Keratinocyte (primary cell): ENCODE results near the gene CDC14B. TPM values are rescaled to one million over a fixed set of nuclear protein-coding genes. Genes with fewer than 3 reads are reported as not detected.

Source experiments
- DNase-seq: peaks from one replicate; pipeline ENCODE4 v3.0.0-alpha.2; 2011; ENCODE audit warnings: low read depth, missing footprints, low spot score
- FAIRE-seq: peaks from 2 replicates; lab custom pipeline; 2011; peaks lifted over from hg19 to GRCh38; lab: Jason Lieb, UNC
- H2AFZ ChIP-seq: 2 replicates; pipeline ENCODE4 v1.6.0; 2012; ENCODE audit warnings: low read length, control low read depth, inconsistent platforms; ENCODE audit not compliant: control insufficient read depth
- H3K27ac ChIP-seq: 2 replicates; pipeline ENCODE4 v1.5.1; 2011; ENCODE audit warnings: low read length; ENCODE audit not compliant: control insufficient read depth, insufficient read depth
- H3K27me3 ChIP-seq: 3 replicates; pipeline ENCODE4 v1.6.0; 2011; ENCODE audit warnings: low read length; ENCODE audit not compliant: control insufficient read depth, insufficient read depth; ENCODE audit errors: extremely low read depth
- H3K36me3 ChIP-seq, 2 experiments: 2 replicates in 1 of 2; 3 replicates in 1 of 2; pipeline ENCODE4 v1.5.1; 2011; ENCODE audit warnings: low read length in 2 of 2, mild to moderate bottlenecking in 1 of 2; ENCODE audit not compliant: control insufficient read depth in 2 of 2, insufficient read depth in 2 of 2; ENCODE audit errors: extremely low read depth in 1 of 2
- H3K4me1 ChIP-seq: 3 replicates; pipeline ENCODE4 v1.5.1; 2011; ENCODE audit warnings: low read length; ENCODE audit not compliant: control insufficient read depth, insufficient read depth; ENCODE audit errors: extremely low read depth
- H3K4me2 ChIP-seq: 3 replicates; pipeline ENCODE4 v1.6.0; 2011; ENCODE audit warnings: low read depth, low read length; ENCODE audit not compliant: control insufficient read depth, insufficient read depth; ENCODE audit errors: extremely low read depth
- H3K4me3 ChIP-seq, 3 experiments: fragments of 200-600 bp in 1 of 3; sonication (generic) in 1 of 3; 2 replicates in 2 of 3; 3 replicates in 1 of 3; pipeline ENCODE4 v1.5.1; 2011 to 2016; ENCODE audit warnings: low read length in 3 of 3, mild to moderate bottlenecking in 3 of 3, control low read depth in 2 of 3, inconsistent platforms in 1 of 3, low read depth in 1 of 3, mixed read lengths in 1 of 3, mixed run types in 1 of 3, moderate library complexity in 1 of 3; ENCODE audit not compliant: control insufficient read depth in 2 of 3, insufficient read depth in 2 of 3; ENCODE audit errors: extremely low read depth in 1 of 3
- H3K79me2 ChIP-seq: 2 replicates; pipeline ENCODE4 v1.6.0; 2012; ENCODE audit warnings: low read length; ENCODE audit not compliant: control insufficient read depth, insufficient read depth
- H3K9ac ChIP-seq: 3 replicates; pipeline ENCODE4 v1.6.0; 2011; ENCODE audit warnings: low read length; ENCODE audit not compliant: control insufficient read depth, insufficient read depth; ENCODE audit errors: extremely low read depth
- H3K9me1 ChIP-seq: 3 replicates; pipeline ENCODE4 v1.6.0; 2011; ENCODE audit warnings: low read length; ENCODE audit not compliant: control insufficient read depth, insufficient read depth; ENCODE audit errors: extremely low read depth
- H3K9me3 ChIP-seq: 2 replicates; pipeline ENCODE4 v1.5.1; 2012; ENCODE audit warnings: low read depth, low read length; ENCODE audit not compliant: control insufficient read depth
- H4K20me1 ChIP-seq: 3 replicates; pipeline ENCODE4 v1.6.0; 2011; ENCODE audit warnings: low read length; ENCODE audit not compliant: control insufficient read depth, insufficient read depth; ENCODE audit errors: extremely low read depth
- EZH2 ChIP-seq: IDR thresholded peaks from one replicate; pipeline ENCODE4 v1.6.1; 2012; ENCODE audit warnings: inconsistent platforms, mild to moderate bottlenecking, low read length, moderate library complexity
- dilution Hi-C: fragments of 300-500 bp; cut with MboI; formaldehyde crosslinking; loops from one replicate; pipeline ENCODE4 v1.7.0; 2020; ENCODE audit warnings: low sequenced_read_pairs; ENCODE audit not compliant: extremely low pct_ligation_motif_present
- polyA plus RNA-seq, 5 experiments: library from polyadenylated mRNA; depleted of rRNA in 3 of 5; stranded (reverse) in 3 of 5; stranded (forward) in 1 of 5; unstranded in 1 of 5; fragments of >200 nt; gene quantifications; 1 replicate in 1 of 5; 2 replicates in 3 of 5; 3 replicates in 1 of 5; pipeline versions ENCODE4 v1.2.1 to v1.2.3, GENCODE V29; 2011 to 2012; ENCODE audit warnings: missing spikeins in 2 of 5, low read depth in 1 of 5, low replicate concordance in 1 of 5
- TF ChIP-seq, protein P1 (sequence below), 3 experiments: IDR thresholded peaks in 1 of 3; conservative IDR thresholded peaks in 1 of 3; optimal IDR thresholded peaks in 1 of 3; 2 replicates in 2 of 3; 3 replicates in 1 of 3; pipeline versions ENCODE3 to v1.5.1; 2011; ENCODE audit warnings: low read length in 3 of 3, mild to moderate bottlenecking in 3 of 3, moderate library complexity in 2 of 3, control low read depth in 1 of 3, inconsistent platforms in 1 of 3; ENCODE audit not compliant: insufficient read depth in 2 of 3; ENCODE audit errors: extremely low read depth in 1 of 3

The CDC14B gene
- polyA plus RNA-seq, 1 donor (not counting 4 experiments of a cell fraction or from before 2014, with no cell fraction given): 7.5 TPM

DNA sequence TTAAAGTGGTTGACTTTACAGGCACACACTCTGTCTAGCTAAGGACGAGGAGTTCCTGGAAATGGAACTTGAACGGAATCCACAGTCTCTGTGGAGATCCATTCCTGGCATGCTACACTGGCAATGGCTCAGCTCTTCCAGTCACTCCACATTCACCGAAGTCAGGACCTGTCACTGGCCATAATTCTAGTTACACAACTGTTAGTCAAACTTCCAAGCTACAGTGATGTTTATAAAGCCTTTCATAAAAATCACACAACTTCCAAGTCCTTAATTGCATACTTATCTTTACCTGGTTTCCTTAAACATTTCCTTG is 15.7 kb downstream of the CDC14B start:
- FAIRE-seq (no peak), DNase-seq (no peak)
- peaks cover 0 to 2% of the 10 kb centered on the region in 2 experiments for H3K36me3 ChIP-seq
- H3K9me3 ChIP-seq: no peaks in the 10 kb centered on the region
- H3K27ac ChIP-seq: peak overlapping the region; percentile 40
- peaks cover 5% of the 10 kb centered on the region for H3K4me1 ChIP-seq
- no peaks in the 10 kb centered on the region for H3K27me3 ChIP-seq
- H3K4me3 ChIP-seq: peak overlapping the region in 1 of 3 experiments; percentile 33
- no peak overlapping the region for H3K9ac ChIP-seq
- peak overlapping the region; percentile 75 for H3K4me2 ChIP-seq
- TF ChIP-seq, protein P1, sequence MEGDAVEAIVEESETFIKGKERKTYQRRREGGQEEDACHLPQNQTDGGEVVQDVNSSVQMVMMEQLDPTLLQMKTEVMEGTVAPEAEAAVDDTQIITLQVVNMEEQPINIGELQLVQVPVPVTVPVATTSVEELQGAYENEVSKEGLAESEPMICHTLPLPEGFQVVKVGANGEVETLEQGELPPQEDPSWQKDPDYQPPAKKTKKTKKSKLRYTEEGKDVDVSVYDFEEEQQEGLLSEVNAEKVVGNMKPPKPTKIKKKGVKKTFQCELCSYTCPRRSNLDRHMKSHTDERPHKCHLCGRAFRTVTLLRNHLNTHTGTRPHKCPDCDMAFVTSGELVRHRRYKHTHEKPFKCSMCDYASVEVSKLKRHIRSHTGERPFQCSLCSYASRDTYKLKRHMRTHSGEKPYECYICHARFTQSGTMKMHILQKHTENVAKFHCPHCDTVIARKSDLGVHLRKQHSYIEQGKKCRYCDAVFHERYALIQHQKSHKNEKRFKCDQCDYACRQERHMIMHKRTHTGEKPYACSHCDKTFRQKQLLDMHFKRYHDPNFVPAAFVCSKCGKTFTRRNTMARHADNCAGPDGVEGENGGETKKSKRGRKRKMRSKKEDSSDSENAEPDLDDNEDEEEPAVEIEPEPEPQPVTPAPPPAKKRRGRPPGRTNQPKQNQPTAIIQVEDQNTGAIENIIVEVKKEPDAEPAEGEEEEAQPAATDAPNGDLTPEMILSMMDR (optimal IDR thresholded peaks at IDR 0.05 in 1 of 3, IDR thresholded peaks at IDR 0.05 in 1 of 3, conservative IDR thresholded peaks at IDR 0.05 in 1 of 3; ENCODE audit: extremely low read depth in 1 of 3, insufficient read depth in 2 of 3, low read length in 3 of 3): no peak
- TF ChIP-seq EZH2: no peak
- H3K9me1 ChIP-seq: no peaks in the 10 kb centered on the region
- peak overlapping the region; percentile 70 for H2AFZ ChIP-seq
- peaks cover 19% of the 10 kb centered on the region for H3K79me2 ChIP-seq
- no peaks in the 10 kb centered on the region for H4K20me1 ChIP-seq
- dilution Hi-C loops: no loop called here

- no peak for DNase-seq
- Histone ChIP-seq H3K9me1 (no peaks in the 10 kb centered on the region), H3K27me3 (no peaks in the 10 kb centered on the region), H3K4me3 (peak overlapping the region in 1 of 3 experiments; percentile 33), H3K9ac (no peak overlapping the region), H3K27ac (peak overlapping the region; percentile 40), H3K9me3 (no peaks in the 10 kb centered on the region), H3K4me1 (peaks cover 5% of the 10 kb centered on the region), H2AFZ (peak overlapping the region; percentile 70), H4K20me1 (no peaks in the 10 kb centered on the region), H3K4me2 (peak overlapping the region; percentile 75), H3K36me3 (peaks cover 0 to 2% of the 10 kb centered on the region in 2 experiments), H3K79me2 (peaks cover 18% of the 10 kb centered on the region)
- TF ChIP-seq, protein P1 (optimal IDR thresholded peaks at IDR 0.05 in 1 of 3, IDR thresholded peaks at IDR 0.05 in 1 of 3, conservative IDR thresholded peaks at IDR 0.05 in 1 of 3; ENCODE audit: extremely low read depth in 1 of 3, insufficient read depth in 2 of 3, low read length in 3 of 3): no peak
- no peak for TF ChIP-seq EZH2
- dilution Hi-C loops: no loop called here
- no peak for FAIRE-seq
These were observed 16.2 kb downstream of the CDC14B start for GRCh38 chr9:96603305-96604003.
